CD4-positive, alpha-beta T cell treated with Interleukin-21 for 1 hour (primary cell): ENCODE measurements around the gene HEPH.
"Not testable (repeated sequence)": the region's sequence is repeated elsewhere in the genome, so short reads cannot be mapped to it uniquely, and the experiment has no call there.

ENCODE experiments used
- DNase-seq: peaks from one replicate; pipeline ENCODE4 v3.0.0-alpha.2; 2020

HEPH gene

DNA sequence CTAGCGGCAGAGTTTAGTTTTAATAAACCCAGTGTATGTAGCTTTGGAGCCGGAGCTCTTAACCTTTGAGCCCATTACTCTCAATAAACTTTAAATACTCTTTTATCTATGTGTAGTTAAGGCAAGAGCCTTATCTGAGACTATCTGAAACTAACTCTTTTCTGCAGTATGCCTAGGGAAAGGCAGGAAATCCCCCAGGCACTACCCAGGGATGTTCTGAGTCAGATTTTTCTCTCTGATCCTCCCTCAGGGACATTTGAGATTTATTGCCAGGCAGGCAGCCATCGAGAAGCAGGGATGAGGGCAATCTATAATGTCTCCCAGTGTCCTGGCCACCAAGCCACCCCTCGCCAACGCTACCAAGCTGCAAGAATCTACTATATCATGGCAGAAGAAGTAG, 39.1 kb downstream of the HEPH start:
- DNase-seq: no peak

DNA sequence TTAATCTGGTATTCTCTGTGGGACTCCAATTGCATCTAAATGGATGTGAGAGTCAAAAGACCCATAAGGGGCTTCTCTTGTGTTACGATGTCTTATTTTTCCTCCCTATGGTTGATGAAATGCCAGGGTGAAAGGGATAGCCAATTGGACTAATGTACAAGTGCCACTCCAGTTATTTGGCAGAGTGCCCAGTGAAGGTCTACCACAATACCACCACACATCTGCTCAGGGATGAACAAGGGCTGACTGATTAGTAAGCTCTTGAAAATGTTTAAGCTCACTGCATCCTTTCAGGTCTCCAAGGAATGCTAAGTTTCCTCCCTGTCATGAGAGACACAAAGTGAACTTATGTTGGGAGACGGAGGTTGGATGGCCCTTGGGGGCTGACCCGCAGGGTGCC, 57.8 kb downstream of the HEPH start:
- DNase-seq: no peak

DNA sequence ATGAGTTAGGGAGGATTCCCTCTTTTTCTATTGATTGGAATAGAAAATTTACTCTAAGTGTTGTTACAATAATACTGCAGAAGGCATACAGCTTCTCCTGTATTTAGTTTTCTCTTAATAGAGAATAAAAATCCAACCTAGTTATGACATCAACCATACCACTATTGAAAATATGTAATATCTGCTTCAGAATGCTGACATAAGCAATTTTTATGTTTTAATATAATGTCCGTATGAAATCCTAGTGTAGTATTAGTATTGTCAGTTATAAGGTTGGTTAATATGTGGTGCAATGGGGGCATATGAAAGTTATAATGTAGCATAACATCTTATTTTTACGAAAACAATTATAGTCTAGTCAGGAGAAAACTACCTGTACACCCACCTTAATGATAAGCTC, 68.2 kb downstream of the HEPH start:
- no peak for DNase-seq

DNA sequence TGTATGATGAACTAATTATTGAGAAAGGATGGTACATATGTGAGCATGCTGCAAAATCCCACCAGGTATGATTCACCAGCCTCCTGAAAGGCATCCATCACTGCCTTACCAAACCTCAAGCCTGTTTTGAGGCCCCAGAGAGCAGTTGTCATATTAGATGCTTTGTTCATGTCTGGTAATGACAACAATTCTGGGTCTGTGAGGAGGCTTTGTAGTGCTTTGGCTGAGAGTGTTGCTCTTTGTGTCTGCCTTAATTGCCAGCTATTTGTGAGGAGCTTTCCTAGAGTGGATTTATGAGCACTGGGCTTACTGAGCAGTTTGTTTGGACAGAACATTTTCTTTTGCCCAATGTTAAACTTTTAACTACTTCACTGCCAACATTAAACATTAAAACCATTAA, 69.2 kb downstream of the HEPH start:
- no peak for DNase-seq

DNA sequence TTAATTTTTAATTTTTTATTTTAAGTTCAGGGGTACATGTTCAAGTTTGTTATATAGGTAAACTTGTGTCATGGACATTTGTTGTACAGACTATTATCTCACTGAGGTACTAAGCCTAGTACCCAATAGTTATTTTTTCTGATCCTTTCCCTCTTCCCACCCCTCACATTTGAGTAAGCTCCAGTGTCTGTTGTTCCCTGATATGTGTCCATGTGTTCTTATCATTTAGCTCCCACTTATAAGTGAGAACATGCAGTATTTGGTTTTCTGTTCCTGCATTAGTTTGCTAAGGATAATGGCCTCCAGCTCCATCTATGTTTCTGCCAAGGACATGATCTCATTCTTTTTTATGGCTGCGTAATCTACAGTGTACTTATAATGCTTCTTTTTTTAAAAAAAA, 69.9 kb downstream of the HEPH start:
- DNase-seq: not testable (repeated sequence)

DNA sequence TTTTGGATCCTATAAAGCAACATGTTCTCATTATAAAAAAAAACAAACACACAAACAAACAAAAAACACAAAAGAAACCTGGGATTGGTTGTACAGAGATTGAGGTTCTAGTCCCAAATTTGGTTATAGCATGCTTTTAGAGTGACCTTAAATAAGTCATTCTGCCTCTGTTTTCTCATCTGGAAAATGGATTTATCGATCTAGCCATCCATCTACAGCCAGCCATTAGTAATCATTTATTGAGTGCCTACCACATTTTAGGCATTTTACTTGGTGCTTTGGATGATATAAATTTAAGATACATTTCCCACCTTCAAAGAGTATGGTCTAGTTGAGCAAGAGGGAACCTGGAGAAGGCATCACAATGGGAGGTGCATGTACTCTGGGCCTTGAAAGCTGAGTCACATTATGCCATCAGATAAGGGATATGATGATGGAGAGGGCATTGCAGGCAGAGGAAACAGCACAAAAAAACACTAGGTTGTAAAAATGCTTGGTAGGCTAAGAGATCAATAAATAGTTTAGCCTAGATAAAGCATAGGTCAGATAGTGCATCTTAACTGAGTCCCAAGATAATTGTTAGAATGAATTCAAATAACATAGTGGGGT, 91.4 kb downstream of the HEPH start:
- DNase-seq: no peak

DNA sequence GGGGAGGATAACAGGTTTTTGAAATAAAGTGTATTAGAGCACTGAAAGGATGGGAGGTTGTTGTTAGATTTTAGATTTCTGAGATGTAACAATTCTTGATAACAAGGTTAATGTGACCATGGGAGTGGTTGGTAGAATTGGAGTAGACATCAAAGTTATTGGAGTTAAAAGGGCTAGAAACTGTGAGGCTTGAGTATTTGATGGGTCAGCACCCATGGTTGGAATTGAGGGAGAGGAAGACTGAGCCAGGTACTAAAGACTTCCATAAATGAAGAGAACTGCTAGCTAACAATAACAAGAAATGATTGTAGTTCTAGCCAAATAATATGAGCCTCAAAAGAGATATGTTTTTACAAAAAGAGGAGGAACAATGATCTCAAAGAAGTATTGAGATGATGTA, 98.8 kb downstream of the HEPH start:
- no peak for DNase-seq
